K562 (cell line): ENCODE data around the gene CCDC28A. TPM values are rescaled to one million over a fixed set of nuclear protein-coding genes. Genes with fewer than 3 reads are reported as not detected.

Experiments used
- BRD4 ChIP-seq: fragments of 200-600 bp; sonication (generic); IDR thresholded peaks from 2 replicates; pipeline ENCODE4 v1.6.1; 2017; ENCODE audit warnings: inconsistent platforms
- CUX1 ChIP-seq: fragments of 200-800 bp; sonication (Bioruptor generic); IDR thresholded peaks from 2 replicates; pipeline ENCODE4 v1.6.1; 2016; ENCODE audit warnings: missing genetic modification characterization, missing compliant biosample characterization
- PHF8 ChIP-seq: fragments of 200-600 bp; sonication (generic); IDR thresholded peaks from 2 replicates; pipeline ENCODE4 v1.6.1; 2012; ENCODE audit warnings: mixed run types, mild to moderate bottlenecking, inconsistent platforms, low read length, moderate library complexity, borderline replicate concordance
- polyA plus RNA-seq, 8 experiments: library from polyadenylated mRNA; depleted of rRNA in 4 of 8; stranded (reverse) in 5 of 8; unstranded in 3 of 8; fragments of >200 nt; fragmentation: Nextera tagmentation in 2 of 8; fragmentation: Illumina TruSeq in 1 of 8; extraction: Ambion mirVana in 2 of 8; extraction: Trizol in 1 of 8; gene quantifications; 2 replicates each; pipeline versions ENCODE4 v1.2.1 to v1.2.3, GENCODE V29; 2011 to 2014; ENCODE audit warnings: inconsistent platforms in 1 of 8, missing spikeins in 1 of 8
- total RNA-seq, 7 experiments: library from RNA; depleted of rRNA in 6 of 7; stranded (reverse); fragments of >200 nt in 6 of 7; fragmentation: Illumina TruSeq in 2 of 7; extraction: Trizol in 2 of 7; gene quantifications; 2 replicates each; pipeline versions ENCODE4 v1.2.1 to v1.2.3, GENCODE V29; 2011 to 2021; ENCODE audit warnings: low replicate concordance in 1 of 7
- TF ChIP-seq, protein P1 (sequence below), 2 experiments: fragments of 450-650 bp in 1 of 2; IDR thresholded peaks; 2 replicates each; pipeline ENCODE4 v1.6.1; 2011 to 2017; ENCODE audit warnings: low read depth in 2 of 2, antibody characterized with exemption in 1 of 2, borderline replicate concordance in 1 of 2, low read length in 1 of 2, mild to moderate bottlenecking in 1 of 2, mixed read lengths in 1 of 2; ENCODE audit not compliant: control insufficient read depth in 1 of 2
- TF ChIP-seq, protein P2 (sequence below), 2 experiments: fragments of 450-650 bp in 1 of 2; sonication (generic) in 1 of 2; formaldehyde crosslinking in 1 of 2; IDR thresholded peaks; 2 replicates each; pipeline versions ENCODE4 v1.7.1 to v1.9.0; 2016 to 2022; ENCODE audit warnings: inconsistent platforms in 1 of 2, mild to moderate bottlenecking in 1 of 2, missing genetic modification reagents in 1 of 2

The CCDC28A gene
- total and polyA plus RNA-seq, 9 of the 15 experiments (the other 6 are each of a cell fraction or from before 2014, with no cell fraction given): 12.6 to 35.5 (median 19.1) TPM

GRCh38 chr6:138773177-138774091 is at the start of gene CCDC28A (continued):
- TF ChIP-seq, protein P1, sequence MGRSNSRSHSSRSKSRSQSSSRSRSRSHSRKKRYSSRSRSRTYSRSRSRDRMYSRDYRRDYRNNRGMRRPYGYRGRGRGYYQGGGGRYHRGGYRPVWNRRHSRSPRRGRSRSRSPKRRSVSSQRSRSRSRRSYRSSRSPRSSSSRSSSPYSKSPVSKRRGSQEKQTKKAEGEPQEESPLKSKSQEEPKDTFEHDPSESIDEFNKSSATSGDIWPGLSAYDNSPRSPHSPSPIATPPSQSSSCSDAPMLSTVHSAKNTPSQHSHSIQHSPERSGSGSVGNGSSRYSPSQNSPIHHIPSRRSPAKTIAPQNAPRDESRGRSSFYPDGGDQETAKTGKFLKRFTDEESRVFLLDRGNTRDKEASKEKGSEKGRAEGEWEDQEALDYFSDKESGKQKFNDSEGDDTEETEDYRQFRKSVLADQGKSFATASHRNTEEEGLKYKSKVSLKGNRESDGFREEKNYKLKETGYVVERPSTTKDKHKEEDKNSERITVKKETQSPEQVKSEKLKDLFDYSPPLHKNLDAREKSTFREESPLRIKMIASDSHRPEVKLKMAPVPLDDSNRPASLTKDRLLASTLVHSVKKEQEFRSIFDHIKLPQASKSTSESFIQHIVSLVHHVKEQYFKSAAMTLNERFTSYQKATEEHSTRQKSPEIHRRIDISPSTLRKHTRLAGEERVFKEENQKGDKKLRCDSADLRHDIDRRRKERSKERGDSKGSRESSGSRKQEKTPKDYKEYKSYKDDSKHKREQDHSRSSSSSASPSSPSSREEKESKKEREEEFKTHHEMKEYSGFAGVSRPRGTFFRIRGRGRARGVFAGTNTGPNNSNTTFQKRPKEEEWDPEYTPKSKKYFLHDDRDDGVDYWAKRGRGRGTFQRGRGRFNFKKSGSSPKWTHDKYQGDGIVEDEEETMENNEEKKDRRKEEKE (IDR thresholded peaks at IDR 0.05; ENCODE audit: borderline replicate concordance in 1 of 2, control insufficient read depth in 1 of 2, low read depth in 2 of 2, low read length in 1 of 2): no peak
- TF ChIP-seq BRD4 (no peak), CUX1 (no peak), PHF8 (peak; percentile 86)
- TF ChIP-seq, protein P2, sequence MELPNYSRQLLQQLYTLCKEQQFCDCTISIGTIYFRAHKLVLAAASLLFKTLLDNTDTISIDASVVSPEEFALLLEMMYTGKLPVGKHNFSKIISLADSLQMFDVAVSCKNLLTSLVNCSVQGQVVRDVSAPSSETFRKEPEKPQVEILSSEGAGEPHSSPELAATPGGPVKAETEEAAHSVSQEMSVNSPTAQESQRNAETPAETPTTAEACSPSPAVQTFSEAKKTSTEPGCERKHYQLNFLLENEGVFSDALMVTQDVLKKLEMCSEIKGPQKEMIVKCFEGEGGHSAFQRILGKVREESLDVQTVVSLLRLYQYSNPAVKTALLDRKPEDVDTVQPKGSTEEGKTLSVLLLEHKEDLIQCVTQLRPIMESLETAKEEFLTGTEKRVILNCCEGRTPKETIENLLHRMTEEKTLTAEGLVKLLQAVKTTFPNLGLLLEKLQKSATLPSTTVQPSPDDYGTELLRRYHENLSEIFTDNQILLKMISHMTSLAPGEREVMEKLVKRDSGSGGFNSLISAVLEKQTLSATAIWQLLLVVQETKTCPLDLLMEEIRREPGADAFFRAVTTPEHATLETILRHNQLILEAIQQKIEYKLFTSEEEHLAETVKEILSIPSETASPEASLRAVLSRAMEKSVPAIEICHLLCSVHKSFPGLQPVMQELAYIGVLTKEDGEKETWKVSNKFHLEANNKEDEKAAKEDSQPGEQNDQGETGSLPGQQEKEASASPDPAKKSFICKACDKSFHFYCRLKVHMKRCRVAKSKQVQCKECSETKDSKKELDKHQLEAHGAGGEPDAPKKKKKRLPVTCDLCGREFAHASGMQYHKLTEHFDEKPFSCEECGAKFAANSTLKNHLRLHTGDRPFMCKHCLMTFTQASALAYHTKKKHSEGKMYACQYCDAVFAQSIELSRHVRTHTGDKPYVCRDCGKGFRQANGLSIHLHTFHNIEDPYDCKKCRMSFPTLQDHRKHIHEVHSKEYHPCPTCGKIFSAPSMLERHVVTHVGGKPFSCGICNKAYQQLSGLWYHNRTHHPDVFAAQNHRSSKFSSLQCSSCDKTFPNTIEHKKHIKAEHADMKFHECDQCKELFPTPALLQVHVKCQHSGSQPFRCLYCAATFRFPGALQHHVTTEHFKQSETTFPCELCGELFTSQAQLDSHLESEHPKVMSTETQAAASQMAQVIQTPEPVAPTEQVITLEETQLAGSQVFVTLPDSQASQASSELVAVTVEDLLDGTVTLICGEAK (IDR thresholded peaks at IDR 0.05): peak; percentile 97
- TF ChIP-seq, protein P2 (CRISPR knock-in tag; IDR thresholded peaks at IDR 0.05): no peak
